A549 (cell line): ENCODE data around the gene KRTAP19-1.

ENCODE experiments used
- CHD2 ChIP-seq: fragments of 150-350 bp; IDR thresholded peaks from 2 replicates; pipeline ENCODE4 v1.6.1; 2014; ENCODE audit warnings: low read length; ENCODE audit not compliant: partially characterized antibody
- CTCF ChIP-seq: fragments of >200 bp; sonication (Bioruptor Twin); formaldehyde crosslinking; IDR thresholded peaks from 3 replicates; pipeline ENCODE4 v1.5.1; 2016
- EP300 ChIP-seq, 2 experiments: fragments of >200 bp; sonication (Bioruptor Twin); formaldehyde crosslinking; IDR thresholded peaks; 2 replicates in 1 of 2; 3 replicates in 1 of 2; pipeline ENCODE4 v1.6.1; 2016 to 2017
- MAX ChIP-seq: IDR thresholded peaks from 2 replicates; pipeline ENCODE4 v1.6.1; 2012
- POLR2A ChIP-seq: IDR thresholded peaks from 2 replicates; pipeline ENCODE4 v1.6.1; 2012; ENCODE audit warnings: mild to moderate bottlenecking, low read length
- POLR2AphosphoS2 ChIP-seq: conservative IDR thresholded peaks from 2 replicates; pipeline ENCODE4 v1.6.1; 2012; ENCODE audit warnings: low read length, improper control_type of control experiment, inconsistent platforms
- TP53 ChIP-seq: fragments of 250-450 bp; sonication (Bioruptor Pico); IDR thresholded peaks from 2 replicates; pipeline ENCODE4 v1.5.0; 2021; ENCODE audit warnings: mild to moderate bottlenecking, moderate library complexity

- no peak for TF ChIP-seq EP300 (IDR thresholded peaks at IDR 0.05)
- no peak for TF ChIP-seq CTCF
- TF ChIP-seq POLR2AphosphoS2, result no peak
- no peak for TF ChIP-seq CHD2
- no peak for TF ChIP-seq POLR2A
- no peak for TF ChIP-seq TP53 (CRISPR knock-in tag)
- no peak for TF ChIP-seq MAX
Observed at GRCh38 chr21:30491963-30492428, 11.8 kb upstream of the KRTAP19-1 start, which contains the start of gene KRTAP19-3.
